NCI-H1092 treated with DMSO at 0.1 percent for 48 hours (cell line): Measurements from ENCODE around the gene AHSG.
"Not testable (repeated sequence)": the region's sequence is repeated elsewhere in the genome, so short reads cannot be mapped to it uniquely, and the experiment has no call there.

Experiments used
- DNase-seq: peaks from one replicate; lab custom pipeline; 2025; lab: John Stamatoyannopoulos, UW

Gene AHSG

GRCh38 chr3:186618318-186618938, 5.6 kb downstream of the AHSG start:
- no peak for DNase-seq

- DNase-seq, result no peak
Observed at GRCh38 chr3:186619787-186620212, 6.9 kb downstream of the AHSG start.

GRCh38 chr3:186620213-186621092, 7.6 kb downstream of the AHSG start:
- no peak for DNase-seq

GRCh38 chr3:186621894-186622650, 9.2 kb downstream of the AHSG start:
- no peak for DNase-seq

GRCh38 chr3:186622651-186623310, 9.9 kb downstream of the AHSG start:
- no peak for DNase-seq

- DNase-seq, result no peak
Observed at GRCh38 chr3:186624598-186624997, 11.7 kb downstream of the AHSG start.

GRCh38 chr3:186625600-186626042, 12.8 kb downstream of the AHSG start:
- no peak for DNase-seq

GRCh38 chr3:186626254-186626847, 13.5 kb downstream of the AHSG start:
- DNase-seq, result no peak

- no peak for DNase-seq
Observed at GRCh38 chr3:186627852-186628414, 15.1 kb downstream of the AHSG start.

- DNase-seq, result no peak
Observed at GRCh38 chr3:186628756-186629155, 15.9 kb downstream of the AHSG start.

GRCh38 chr3:186630950-186631641, 18.2 kb downstream of the AHSG start:
- DNase-seq, result no peak

- no peak for DNase-seq
Observed at GRCh38 chr3:186633481-186633880, 20.6 kb downstream of the AHSG start.

GRCh38 chr3:186634207-186634606, 21.3 kb downstream of the AHSG start:
- DNase-seq, result not testable (repeated sequence)

- DNase-seq, result no peak
Observed at GRCh38 chr3:186635532-186635931, 22.7 kb downstream of the AHSG start.

GRCh38 chr3:186636536-186636935, 23.7 kb downstream of the AHSG start:
- DNase-seq, result no peak

GRCh38 chr3:186637686-186638085, 24.8 kb downstream of the AHSG start:
- no peak for DNase-seq

GRCh38 chr3:186638259-186638658, 25.4 kb downstream of the AHSG start:
- DNase-seq, result no peak

- DNase-seq, result no peak
Observed at GRCh38 chr3:186639778-186640472, 27.1 kb downstream of the AHSG start, which contains the start of gene FETUB. Gene FETUB (plus strand): TSS chr3:186640399. CDS start chr3:186640461, 62 bp downstream.

- no peak for DNase-seq
Observed at GRCh38 chr3:186640473-186640818, 27.6 kb downstream of the AHSG start.

- no peak for DNase-seq
Observed at GRCh38 chr3:186640929-186641328, 28.1 kb downstream of the AHSG start.
